ENCODE data around the gene MFAP4. TPM values are rescaled to one million over a fixed set of nuclear protein-coding genes. Genes with fewer than 3 reads are reported as not detected.

The MFAP4 gene
- total and polyA plus RNA-seq, 9 of the 15 experiments (the other 6 are each of a cell fraction or from before 2014, with no cell fraction given) = 0.07 to 0.24 TPM; not detected in 7

GRCh38 chr17:19357761-19358160 lies 29.2 kb downstream of the MFAP4 start (continued):
- TF ChIP-seq ZBTB11 (CRISPR knock-in tag; IDR thresholded peaks at IDR 0.05) (no peak), RFX1 (IDR thresholded peaks at IDR 0.05) (no peak), ZBTB26 (CRISPR knock-in tag; IDR thresholded peaks at IDR 0.05) (no peak)

GRCh38 chr17:19357351-19357750 lies 29.6 kb downstream of the MFAP4 start:
- ChIA-PET CTCF (ENCODE audit: low intra/inter-chr PET ratio) (no interaction called here), POLR2A (no interaction called here)
- FAIRE-seq (no peak), ATAC-seq (no peak), DNase-seq (ENCODE audit: extremely low read depth in 1 of 4, low spot score in 3 of 4) (no peak)
- no TSS peak for BruUV-seq (replicated peaks)
- H3K27me3 ChIP-seq (ENCODE audit: control insufficient read depth in 2 of 2, insufficient read depth in 2 of 2, low read length in 2 of 2) = no peaks in the 10 kb centered on the region
- H3K9me1 ChIP-seq (ENCODE audit: control insufficient read depth, insufficient read depth, low read length) = no peaks in the 10 kb centered on the region
- H3K9ac ChIP-seq (ENCODE audit: insufficient read depth in 1 of 2, low read depth in 2 of 2, low read length in 2 of 2) = no peak overlapping the region
- H3K9me3 ChIP-seq (replicated peaks; ENCODE audit: control insufficient read depth, insufficient read depth, low read depth, low read length) = no peaks in the 10 kb centered on the region
- no peaks in the 10 kb centered on the region for H3K36me3 ChIP-seq (ENCODE audit: control insufficient read depth, insufficient read depth, low read length)
- no peak overlapping the region for H2AFZ ChIP-seq (ENCODE audit: low read depth, low read length)
- no peak overlapping the region for H3K27ac ChIP-seq (ENCODE audit: extremely low read depth, low read depth, low read length)
- H3K4me2 ChIP-seq (ENCODE audit: insufficient read depth, low read length) = no peak overlapping the region
- in situ Hi-C loops (cut with MboI) (no loop called here), intact Hi-C loops (cut with micrococcal nuclease) (no loop called here)
- H3K4me3 ChIP-seq = no peak overlapping the region
- 90% methylated on average over 4 of the region's 7 CpGs for WGBS (ENCODE audit: insufficient coverage, low coverage, missing lambda C conversion rate)
- peaks cover 9% of the 10 kb centered on the region; the same call in 2 of the 3 replicates for H3K79me2 ChIP-seq (ENCODE audit: control insufficient read depth, insufficient read depth, low read length)
- no peaks in the 10 kb centered on the region for H4K20me1 ChIP-seq (replicated peaks; ENCODE audit: control insufficient read depth, insufficient read depth, low read length)
- H3K4me1 ChIP-seq (replicated peaks in 1 of 2; ENCODE audit: control insufficient read depth in 2 of 2, insufficient read depth in 2 of 2, low read length in 2 of 2) = peaks cover 6 to 9% of the 10 kb centered on the region in 2 experiments; a peak in 4 of 5 replicates
- no peak for TF ChIP-seq CHD4 (IDR thresholded peaks at IDR 0.05; ENCODE audit: insufficient read depth, insufficient replicate concordance, low read depth, low read length, poor library complexity, severe bottlenecking)
- no peak for TF ChIP-seq POLR2B (IDR thresholded peaks at IDR 0.05; ENCODE audit: low read depth, partially characterized antibody)
- no peak for TF ChIP-seq CHD2 (IDR thresholded peaks at IDR 0.05; ENCODE audit: low read depth, low read length)
- no peak for TF ChIP-seq ZNF212 (CRISPR knock-in tag; IDR thresholded peaks at IDR 0.05)
